SK-N-SH treated with all-trans-retinoic acid at 6 μM for 48 hours (cell line): ENCODE data around the gene TMOD4.
A peak's percentile ranks its signal among the peaks of the same experiment; 100 is the strongest.

Source experiments
- ATAC-seq: fragments of 200-7000 bp; cut with Tn5 transposase; 3 replicates; pipeline ENCODE4 v1.9.1; 2020; ENCODE audit warnings: mild to moderate bottlenecking, moderate library complexity
- ARNTL ChIP-seq: fragments of 450-650 bp; formaldehyde crosslinking; IDR thresholded peaks from 2 replicates; pipeline ENCODE4 v1.5.0; 2020; ENCODE audit warnings: low read depth, mild to moderate bottlenecking, moderate library complexity, borderline replicate concordance
- BACH2 ChIP-seq: fragments of 250-450 bp; sonication (Bioruptor Pico); IDR thresholded peaks from 2 replicates; pipeline ENCODE4 v1.9.0; 2021; ENCODE audit warnings: mild to moderate bottlenecking, borderline replicate concordance
- CSDC2 ChIP-seq: fragments of 250-450 bp; sonication (Bioruptor Pico); IDR thresholded peaks from 2 replicates; pipeline ENCODE4 v1.5.0; 2020; ENCODE audit warnings: mild to moderate bottlenecking, moderate library complexity
- ESRRG ChIP-seq: fragments of 250-450 bp; sonication (Bioruptor Pico); IDR thresholded peaks from 2 replicates; pipeline ENCODE4 v1.6.1; 2021; ENCODE audit warnings: mild to moderate bottlenecking
- ISL1 ChIP-seq: fragments of 250-450 bp; sonication (Bioruptor Pico); IDR thresholded peaks from 2 replicates; pipeline ENCODE4 v2.1.2; 2022; ENCODE audit warnings: mild to moderate bottlenecking, moderate library complexity
- OSR1 ChIP-seq: fragments of 250-450 bp; sonication (Bioruptor Pico); IDR thresholded peaks from 2 replicates; pipeline ENCODE4 v1.8.0; 2022; ENCODE audit warnings: moderate library complexity, mild to moderate bottlenecking, inconsistent platforms
- PPARA ChIP-seq: fragments of 250-450 bp; sonication (Bioruptor Pico); IDR thresholded peaks from 2 replicates; pipeline ENCODE4 v1.5.0; 2020; ENCODE audit warnings: mild to moderate bottlenecking, borderline replicate concordance
- RARB ChIP-seq: fragments of 250-450 bp; sonication (Bioruptor Pico); IDR thresholded peaks from 2 replicates; pipeline ENCODE4 v1.8.0; 2021; ENCODE audit warnings: mild to moderate bottlenecking, moderate library complexity
- SNAI2 ChIP-seq: fragments of 250-450 bp; sonication (Bioruptor Pico); IDR thresholded peaks from 2 replicates; pipeline ENCODE4 v1.5.0; 2020; ENCODE audit warnings: mild to moderate bottlenecking, moderate library complexity
- TCF4 ChIP-seq: fragments of 250-450 bp; sonication (Bioruptor Pico); IDR thresholded peaks from 2 replicates; pipeline ENCODE4 v1.8.0; 2021; ENCODE audit warnings: mild to moderate bottlenecking, moderate library complexity, borderline replicate concordance
- TOX ChIP-seq: fragments of 250-450 bp; sonication (Bioruptor Pico); IDR thresholded peaks from 2 replicates; pipeline ENCODE4 v1.8.0; 2021; ENCODE audit warnings: mild to moderate bottlenecking, moderate library complexity, borderline replicate concordance
- ZC3H10 ChIP-seq: fragments of 250-450 bp; sonication (Bioruptor Pico); IDR thresholded peaks from 2 replicates; pipeline ENCODE4 v1.5.1; 2021; ENCODE audit warnings: mild to moderate bottlenecking, moderate library complexity
- ZFP3 ChIP-seq: fragments of 250-450 bp; sonication (Bioruptor Pico); IDR thresholded peaks from 2 replicates; pipeline ENCODE4 v1.5.0; 2020; ENCODE audit warnings: mild to moderate bottlenecking, moderate library complexity
- ZFP30 ChIP-seq: fragments of 450-650 bp; formaldehyde crosslinking; IDR thresholded peaks from 2 replicates; pipeline ENCODE4 v1.5.0; 2022; ENCODE audit warnings: mild to moderate bottlenecking, moderate library complexity
- ZNF565 ChIP-seq: fragments of 450-650 bp; formaldehyde crosslinking; conservative IDR thresholded peaks from 2 replicates; pipeline ENCODE4 v1.5.0; 2020; ENCODE audit warnings: low read depth, mild to moderate bottlenecking, moderate library complexity
- ZNF70 ChIP-seq: fragments of 450-650 bp; formaldehyde crosslinking; IDR thresholded peaks from 2 replicates; pipeline ENCODE4 v1.5.0; 2020; ENCODE audit warnings: mild to moderate bottlenecking, moderate library complexity
- ZNF8 ChIP-seq: fragments of 450-650 bp; formaldehyde crosslinking; IDR thresholded peaks from 2 replicates; pipeline ENCODE4 v1.5.0; 2020; ENCODE audit warnings: mild to moderate bottlenecking, moderate library complexity
- TF ChIP-seq, protein P1 (sequence below): fragments of 250-450 bp; sonication (Bioruptor Pico); IDR thresholded peaks from 2 replicates; pipeline ENCODE4 v1.5.1; 2020; ENCODE audit warnings: low read depth, mild to moderate bottlenecking, moderate library complexity
- TF ChIP-seq, protein P2 (sequence below): fragments of 250-450 bp; sonication (Bioruptor Pico); IDR thresholded peaks from 2 replicates; pipeline ENCODE4 v1.8.0; 2020; ENCODE audit warnings: mild to moderate bottlenecking, moderate library complexity, borderline replicate concordance
- TF ChIP-seq, protein P3 (sequence below): fragments of 250-450 bp; sonication (Bioruptor Pico); IDR thresholded peaks from 2 replicates; pipeline ENCODE4 v1.8.0; 2021; ENCODE audit warnings: low read depth, mild to moderate bottlenecking, moderate library complexity, borderline replicate concordance
- TF ChIP-seq, protein P4 (sequence below): fragments of 250-450 bp; sonication (Bioruptor Pico); IDR thresholded peaks from 2 replicates; pipeline ENCODE4 v1.5.0; 2020; ENCODE audit warnings: mild to moderate bottlenecking, moderate library complexity
- TF ChIP-seq, protein P5 (sequence below): fragments of 250-450 bp; sonication (Bioruptor Pico); IDR thresholded peaks from 2 replicates; pipeline ENCODE4 v1.5.1; 2021; ENCODE audit warnings: mild to moderate bottlenecking, moderate library complexity

The TMOD4 gene

DNA sequence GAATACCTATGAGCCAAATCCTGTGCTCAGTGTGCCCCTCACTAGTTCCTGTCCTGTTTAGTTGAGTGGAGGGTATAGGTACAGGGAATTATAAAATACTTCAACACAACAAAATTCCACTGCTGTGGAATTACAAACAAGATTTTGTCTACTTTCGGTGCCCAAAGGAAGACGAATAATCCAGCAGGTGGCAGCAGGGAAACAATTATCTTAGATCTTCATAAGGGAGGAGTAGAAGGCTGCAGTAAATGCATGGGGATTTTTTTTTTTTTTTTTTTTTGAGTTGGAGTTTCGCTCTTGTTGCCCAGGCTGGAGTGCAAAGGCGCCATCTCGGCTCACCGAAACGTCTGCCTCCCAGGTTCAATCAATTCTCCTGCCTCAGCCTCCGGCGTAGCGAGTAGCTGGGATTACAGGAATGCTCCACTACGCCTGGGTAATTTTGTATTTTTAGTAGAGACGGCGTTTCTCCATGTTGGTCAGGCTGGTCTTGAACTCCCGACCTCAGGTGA is 20.6 kb upstream of the TMOD4 start:
- peak; percentile 69 for ATAC-seq
- TF ChIP-seq ARNTL (no peak), OSR1 (CRISPR knock-in tag) (no peak), ISL1 (CRISPR knock-in tag) (no peak), SNAI2 (no peak), ZC3H10 (CRISPR knock-in tag) (no peak; the same call in 1 of the 2 replicates), ZFP30 (CRISPR knock-in tag) (no peak), BACH2 (CRISPR knock-in tag) (no peak), ZNF565 (CRISPR knock-in tag) (no peak)
- TF ChIP-seq, protein P1, sequence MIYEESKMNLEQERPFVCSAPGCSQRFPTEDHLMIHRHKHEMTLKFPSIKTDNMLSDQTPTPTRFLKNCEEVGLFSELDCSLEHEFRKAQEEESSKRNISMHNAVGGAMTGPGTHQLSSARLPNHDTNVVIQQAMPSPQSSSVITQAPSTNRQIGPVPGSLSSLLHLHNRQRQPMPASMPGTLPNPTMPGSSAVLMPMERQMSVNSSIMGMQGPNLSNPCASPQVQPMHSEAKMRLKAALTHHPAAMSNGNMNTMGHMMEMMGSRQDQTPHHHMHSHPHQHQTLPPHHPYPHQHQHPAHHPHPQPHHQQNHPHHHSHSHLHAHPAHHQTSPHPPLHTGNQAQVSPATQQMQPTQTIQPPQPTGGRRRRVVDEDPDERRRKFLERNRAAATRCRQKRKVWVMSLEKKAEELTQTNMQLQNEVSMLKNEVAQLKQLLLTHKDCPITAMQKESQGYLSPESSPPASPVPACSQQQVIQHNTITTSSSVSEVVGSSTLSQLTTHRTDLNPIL (CRISPR knock-in tag) = no peak

DNA sequence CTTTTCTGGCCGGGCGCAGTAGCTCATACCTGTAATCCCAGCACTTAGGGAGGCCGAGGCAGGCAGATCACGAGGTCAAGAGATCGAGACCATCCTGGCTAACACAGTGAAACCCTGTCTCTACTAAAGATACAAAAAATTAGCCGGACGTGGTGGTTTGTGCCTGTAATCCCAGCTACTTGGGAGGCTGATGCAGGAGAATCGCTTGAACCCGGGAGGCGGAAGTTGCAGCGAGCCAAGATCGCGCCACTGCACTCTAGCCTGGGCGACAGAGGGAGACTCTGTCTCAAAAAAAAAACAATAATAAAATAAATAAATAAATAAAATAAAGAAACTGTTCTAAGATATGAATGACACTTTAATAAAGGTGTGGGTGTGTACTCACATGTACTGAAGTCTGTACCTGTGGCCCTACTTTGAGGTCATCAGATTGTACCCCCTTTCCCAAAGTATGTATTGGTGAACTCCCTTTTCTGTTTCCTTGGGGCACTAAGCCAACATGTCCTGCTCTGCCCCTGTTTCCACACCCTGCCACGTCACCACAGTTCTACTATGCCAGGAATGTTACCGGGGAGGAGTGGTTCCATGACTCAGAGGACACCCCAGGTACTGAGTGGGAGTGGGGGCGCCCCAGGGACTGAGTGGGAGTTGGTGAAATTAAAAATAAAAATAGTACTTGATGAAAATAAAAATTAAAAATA is 19.3 kb upstream of the TMOD4 start:
- TF ChIP-seq, protein P2, sequence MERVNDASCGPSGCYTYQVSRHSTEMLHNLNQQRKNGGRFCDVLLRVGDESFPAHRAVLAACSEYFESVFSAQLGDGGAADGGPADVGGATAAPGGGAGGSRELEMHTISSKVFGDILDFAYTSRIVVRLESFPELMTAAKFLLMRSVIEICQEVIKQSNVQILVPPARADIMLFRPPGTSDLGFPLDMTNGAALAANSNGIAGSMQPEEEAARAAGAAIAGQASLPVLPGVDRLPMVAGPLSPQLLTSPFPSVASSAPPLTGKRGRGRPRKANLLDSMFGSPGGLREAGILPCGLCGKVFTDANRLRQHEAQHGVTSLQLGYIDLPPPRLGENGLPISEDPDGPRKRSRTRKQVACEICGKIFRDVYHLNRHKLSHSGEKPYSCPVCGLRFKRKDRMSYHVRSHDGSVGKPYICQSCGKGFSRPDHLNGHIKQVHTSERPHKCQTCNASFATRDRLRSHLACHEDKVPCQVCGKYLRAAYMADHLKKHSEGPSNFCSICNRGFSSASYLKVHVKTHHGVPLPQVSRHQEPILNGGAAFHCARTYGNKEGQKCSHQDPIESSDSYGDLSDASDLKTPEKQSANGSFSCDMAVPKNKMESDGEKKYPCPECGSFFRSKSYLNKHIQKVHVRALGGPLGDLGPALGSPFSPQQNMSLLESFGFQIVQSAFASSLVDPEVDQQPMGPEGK = peak; percentile 83; the same call in 1 of the 2 replicates
- 0 out of 2 replicates have a peak, but pooled peaks have one; percentile 26 for TF ChIP-seq TOX (CRISPR knock-in tag)
- ATAC-seq = peak; percentile 2; the same call in 2 of the 3 replicates

DNA sequence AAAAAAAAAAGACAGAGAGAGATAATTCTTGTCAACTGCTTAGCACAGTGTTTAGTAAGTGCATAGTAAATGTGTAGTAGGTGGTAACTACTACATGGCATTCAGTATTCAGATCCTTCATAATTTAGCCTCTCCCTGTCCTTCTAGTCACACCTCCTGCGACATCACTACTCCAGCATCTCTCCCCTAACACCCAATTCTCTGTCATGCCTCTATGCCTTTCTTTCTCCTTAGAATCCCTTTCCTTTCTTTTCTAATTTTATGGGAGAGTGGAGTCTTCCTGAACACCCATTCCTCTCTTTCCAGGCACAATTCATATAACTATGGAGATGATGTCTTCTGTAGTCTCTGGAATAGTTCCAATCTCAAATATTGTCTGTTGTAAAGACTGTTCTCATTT is 18.1 kb upstream of the TMOD4 start:
- TF ChIP-seq PPARA (CRISPR knock-in tag) = no peak
- TF ChIP-seq, protein P3, sequence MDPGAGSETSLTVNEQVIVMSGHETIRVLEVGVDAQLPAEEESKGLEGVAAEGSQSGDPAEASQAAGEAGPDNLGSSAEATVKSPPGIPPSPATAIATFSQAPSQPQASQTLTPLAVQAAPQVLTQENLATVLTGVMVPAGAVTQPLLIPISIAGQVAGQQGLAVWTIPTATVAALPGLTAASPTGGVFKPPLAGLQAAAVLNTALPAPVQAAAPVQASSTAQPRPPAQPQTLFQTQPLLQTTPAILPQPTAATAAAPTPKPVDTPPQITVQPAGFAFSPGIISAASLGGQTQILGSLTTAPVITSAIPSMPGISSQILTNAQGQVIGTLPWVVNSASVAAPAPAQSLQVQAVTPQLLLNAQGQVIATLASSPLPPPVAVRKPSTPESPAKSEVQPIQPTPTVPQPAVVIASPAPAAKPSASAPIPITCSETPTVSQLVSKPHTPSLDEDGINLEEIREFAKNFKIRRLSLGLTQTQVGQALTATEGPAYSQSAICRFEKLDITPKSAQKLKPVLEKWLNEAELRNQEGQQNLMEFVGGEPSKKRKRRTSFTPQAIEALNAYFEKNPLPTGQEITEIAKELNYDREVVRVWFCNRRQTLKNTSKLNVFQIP (CRISPR knock-in tag) = no peak
- TF ChIP-seq ZFP30 (CRISPR knock-in tag) = no peak
- TF ChIP-seq TCF4 (CRISPR knock-in tag) = no peak
- no peak for TF ChIP-seq TOX (CRISPR knock-in tag)
- TF ChIP-seq ISL1 (CRISPR knock-in tag) = no peak
- TF ChIP-seq, all 23 proteins: peak for 0
- no peak for ATAC-seq

DNA sequence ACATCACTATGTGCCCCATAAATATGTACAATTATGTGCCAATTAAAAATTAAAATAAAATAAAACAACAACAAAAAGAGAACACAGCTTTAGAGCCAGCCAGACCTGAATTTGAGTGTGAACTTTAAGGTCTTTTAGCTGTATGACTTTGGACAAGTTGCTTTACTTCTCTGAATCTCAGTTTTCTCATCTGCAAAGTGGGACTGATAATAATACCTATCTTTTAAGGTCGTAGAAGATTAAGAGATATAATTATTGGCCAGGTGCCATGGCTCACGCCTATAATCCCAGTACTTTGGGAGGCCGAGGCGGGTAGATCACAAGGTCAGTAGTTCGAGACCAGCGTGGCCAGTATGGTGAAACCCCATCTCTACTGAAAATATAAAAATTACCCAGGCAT is 17.5 kb upstream of the TMOD4 start:
- no peak for ATAC-seq
- no peak for TF ChIP-seq ESRRG (CRISPR knock-in tag)
- TF ChIP-seq, protein P2 = no peak
- TF ChIP-seq ARNTL = no peak
- TF ChIP-seq RARB (CRISPR knock-in tag) = no peak
- no peak for TF ChIP-seq ZFP30 (CRISPR knock-in tag)
- no peak for TF ChIP-seq ZC3H10 (CRISPR knock-in tag)
- no peak for TF ChIP-seq OSR1 (CRISPR knock-in tag)
- TF ChIP-seq, protein P1 (CRISPR knock-in tag) = no peak
- TF ChIP-seq TCF4 (CRISPR knock-in tag) = no peak
- no peak for TF ChIP-seq ZNF565 (CRISPR knock-in tag)
- no peak for TF ChIP-seq ISL1 (CRISPR knock-in tag)
- no peak for TF ChIP-seq ZNF8
- TF ChIP-seq ZFP3 (CRISPR knock-in tag) = no peak
- TF ChIP-seq, protein P4, sequence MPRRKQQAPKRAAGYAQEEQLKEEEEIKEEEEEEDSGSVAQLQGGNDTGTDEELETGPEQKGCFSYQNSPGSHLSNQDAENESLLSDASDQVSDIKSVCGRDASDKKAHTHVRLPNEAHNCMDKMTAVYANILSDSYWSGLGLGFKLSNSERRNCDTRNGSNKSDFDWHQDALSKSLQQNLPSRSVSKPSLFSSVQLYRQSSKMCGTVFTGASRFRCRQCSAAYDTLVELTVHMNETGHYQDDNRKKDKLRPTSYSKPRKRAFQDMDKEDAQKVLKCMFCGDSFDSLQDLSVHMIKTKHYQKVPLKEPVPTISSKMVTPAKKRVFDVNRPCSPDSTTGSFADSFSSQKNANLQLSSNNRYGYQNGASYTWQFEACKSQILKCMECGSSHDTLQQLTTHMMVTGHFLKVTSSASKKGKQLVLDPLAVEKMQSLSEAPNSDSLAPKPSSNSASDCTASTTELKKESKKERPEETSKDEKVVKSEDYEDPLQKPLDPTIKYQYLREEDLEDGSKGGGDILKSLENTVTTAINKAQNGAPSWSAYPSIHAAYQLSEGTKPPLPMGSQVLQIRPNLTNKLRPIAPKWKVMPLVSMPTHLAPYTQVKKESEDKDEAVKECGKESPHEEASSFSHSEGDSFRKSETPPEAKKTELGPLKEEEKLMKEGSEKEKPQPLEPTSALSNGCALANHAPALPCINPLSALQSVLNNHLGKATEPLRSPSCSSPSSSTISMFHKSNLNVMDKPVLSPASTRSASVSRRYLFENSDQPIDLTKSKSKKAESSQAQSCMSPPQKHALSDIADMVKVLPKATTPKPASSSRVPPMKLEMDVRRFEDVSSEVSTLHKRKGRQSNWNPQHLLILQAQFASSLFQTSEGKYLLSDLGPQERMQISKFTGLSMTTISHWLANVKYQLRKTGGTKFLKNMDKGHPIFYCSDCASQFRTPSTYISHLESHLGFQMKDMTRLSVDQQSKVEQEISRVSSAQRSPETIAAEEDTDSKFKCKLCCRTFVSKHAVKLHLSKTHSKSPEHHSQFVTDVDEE (CRISPR knock-in tag) = no peak
- TF ChIP-seq, protein P5, sequence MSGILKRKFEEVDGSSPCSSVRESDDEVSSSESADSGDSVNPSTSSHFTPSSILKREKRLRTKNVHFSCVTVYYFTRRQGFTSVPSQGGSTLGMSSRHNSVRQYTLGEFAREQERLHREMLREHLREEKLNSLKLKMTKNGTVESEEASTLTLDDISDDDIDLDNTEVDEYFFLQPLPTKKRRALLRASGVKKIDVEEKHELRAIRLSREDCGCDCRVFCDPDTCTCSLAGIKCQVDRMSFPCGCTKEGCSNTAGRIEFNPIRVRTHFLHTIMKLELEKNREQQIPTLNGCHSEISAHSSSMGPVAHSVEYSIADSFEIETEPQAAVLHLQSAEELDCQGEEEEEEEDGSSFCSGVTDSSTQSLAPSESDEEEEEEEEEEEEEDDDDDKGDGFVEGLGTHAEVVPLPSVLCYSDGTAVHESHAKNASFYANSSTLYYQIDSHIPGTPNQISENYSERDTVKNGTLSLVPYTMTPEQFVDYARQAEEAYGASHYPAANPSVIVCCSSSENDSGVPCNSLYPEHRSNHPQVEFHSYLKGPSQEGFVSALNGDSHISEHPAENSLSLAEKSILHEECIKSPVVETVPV (CRISPR knock-in tag) = no peak
- no peak for TF ChIP-seq ZNF70
- no peak for TF ChIP-seq CSDC2 (CRISPR knock-in tag)
- TF ChIP-seq, all 23 proteins: peak for 0
